K562 (cell line): ENCODE data around the gene PNPO. TPM values are rescaled to one million over a fixed set of nuclear protein-coding genes. Genes with fewer than 3 reads are reported as not detected.

ENCODE experiments used
- ATAC-seq: fragments of 200-7000 bp; cut with Tn5 transposase; 3 replicates; pipeline ENCODE4 v1.9.1; 2020; ENCODE audit warnings: moderate library complexity
- Bru-seq: library from RNA; stranded (reverse); fragments of 400-500 nt; gene quantifications from one replicate; lab custom pipeline; 2021; lab: Mats Ljungman, UMichigan
- BruChase-seq, 2 experiments: library from RNA; stranded (reverse); fragments of 400-500 nt; gene quantifications; one replicate each; lab custom pipeline; 2021; lab: Mats Ljungman, UMichigan
- BruUV-seq: library from RNA; stranded (reverse); fragments of 400-500 nt; replicated peaks from 2 replicates; lab custom pipeline; 2021; lab: Mats Ljungman, UMichigan
- CTCF ChIA-PET: fragments of 300-600 bp; formaldehyde crosslinking; extraction: SDS; loops from one replicate; lab custom pipeline; 2021; ENCODE audit warnings: low intra/inter-chr PET ratio; lab: Yijun Ruan, JAX
- POLR2A ChIA-PET: fragments of 300-600, 350-650 bp; sonication (Branson Sonifier 250); formaldehyde crosslinking; extraction: SDS; loops from one replicate; lab custom pipeline; 2021; ENCODE audit warnings: antibody characterized with exemption, inconsistent platforms; lab: Yijun Ruan, JAX
- DNase-seq, 4 experiments: peaks; one replicate each; pipeline versions ENCODE4 v3.0.0 to v3.0.0-alpha.2; 2011 to 2018; ENCODE audit warnings: low spot score in 3 of 4, mixed read lengths in 3 of 4; ENCODE audit errors: extremely low read depth in 1 of 4
- FAIRE-seq: peaks from 2 replicates; lab custom pipeline; 2011; peaks lifted over from hg19 to GRCh38; lab: Jason Lieb, UNC
- H2AFZ ChIP-seq: 2 replicates; pipeline ENCODE4 v1.6.0; 2011; ENCODE audit warnings: low read depth, low read length, control low read depth, inconsistent platforms
- H3K27ac ChIP-seq: fragments of 200-600 bp; 3 replicates; pipeline ENCODE4 v1.8.0; 2011; ENCODE audit warnings: low read depth, mild to moderate bottlenecking, control low read depth, inconsistent platforms, low read length, moderate library complexity, mixed read lengths; ENCODE audit errors: extremely low read depth
- H3K27me3 ChIP-seq, 2 experiments: fragments of 300-600 bp in 1 of 2; 2 replicates in 1 of 2; 3 replicates in 1 of 2; pipeline versions ENCODE4 v1.6.0 to v1.8.0; 2011; ENCODE audit warnings: inconsistent platforms in 2 of 2, low read length in 2 of 2, mild to moderate bottlenecking in 1 of 2, mixed read lengths in 1 of 2, moderate library complexity in 1 of 2; ENCODE audit not compliant: control insufficient read depth in 2 of 2, insufficient read depth in 2 of 2
- H3K36me3 ChIP-seq: fragments of 300-600 bp; 3 replicates; pipeline ENCODE4 v1.8.0; 2011; ENCODE audit warnings: mild to moderate bottlenecking, low read length, inconsistent platforms; ENCODE audit not compliant: control insufficient read depth, insufficient read depth
- H3K4me1 ChIP-seq, 2 experiments: fragments of 200-600 bp in 1 of 2; replicated peaks in 1 of 2; 2 replicates in 1 of 2; 3 replicates in 1 of 2; pipeline versions ENCODE4 v1.5.1 to v1.8.0; 2011; ENCODE audit warnings: inconsistent platforms in 2 of 2, low read length in 2 of 2, mild to moderate bottlenecking in 1 of 2, mixed read lengths in 1 of 2, moderate library complexity in 1 of 2; ENCODE audit not compliant: control insufficient read depth in 2 of 2, insufficient read depth in 2 of 2
- H3K4me2 ChIP-seq: 2 replicates; pipeline ENCODE4 v1.6.1; 2011; ENCODE audit warnings: low read length, control low read depth, inconsistent platforms, mixed read lengths; ENCODE audit not compliant: insufficient read depth
- H3K4me3 ChIP-seq: fragments of 200-600 bp; sonication (generic), shearing (Covaris generic); 2 replicates; pipeline ENCODE4 v1.5.1; 2016; ENCODE audit warnings: control low read depth, inconsistent platforms
- H3K79me2 ChIP-seq: fragments of 200-600 bp; 3 replicates; pipeline ENCODE4 v1.8.0; 2011; ENCODE audit warnings: low read length, inconsistent platforms; ENCODE audit not compliant: control insufficient read depth, insufficient read depth
- H3K9ac ChIP-seq, 2 experiments: 2 replicates each; pipeline versions ENCODE4 v1.6.0 to v1.6.1; 2011; ENCODE audit warnings: low read depth in 2 of 2, low read length in 2 of 2, control low read depth in 1 of 2, inconsistent platforms in 1 of 2, mild to moderate bottlenecking in 1 of 2, mixed read lengths in 1 of 2; ENCODE audit not compliant: insufficient read depth in 1 of 2
- H3K9me1 ChIP-seq: one replicate; pipeline ENCODE4 v1.6.0; 2011; ENCODE audit warnings: inconsistent platforms, mild to moderate bottlenecking, low read length, moderate library complexity; ENCODE audit not compliant: control insufficient read depth, insufficient read depth
- H3K9me3 ChIP-seq: replicated peaks from 2 replicates; pipeline ENCODE4 v1.5.1; 2011; ENCODE audit warnings: low read depth, low read length, inconsistent platforms; ENCODE audit not compliant: control insufficient read depth, insufficient read depth
- H4K20me1 ChIP-seq: replicated peaks from 2 replicates; pipeline ENCODE4 v1.6.1; 2011; ENCODE audit warnings: low read length, inconsistent platforms, mixed read lengths; ENCODE audit not compliant: control insufficient read depth, insufficient read depth
- ARID1B ChIP-seq: fragments of 450-650 bp; IDR thresholded peaks from 2 replicates; pipeline ENCODE4 v1.6.1; 2016; ENCODE audit warnings: antibody characterized with exemption, mild to moderate bottlenecking, inconsistent platforms
- GABPA ChIP-seq: fragments of 200-800 bp; sonication (Bioruptor generic); conservative IDR thresholded peaks from 2 replicates; pipeline ENCODE4 v1.6.1; 2016; ENCODE audit warnings: low read depth, missing genetic modification characterization, missing compliant biosample characterization
- MAZ ChIP-seq, 2 experiments: fragments of 450-650 bp in 1 of 2; sonication (generic) in 1 of 2; formaldehyde crosslinking; IDR thresholded peaks in 1 of 2; conservative IDR thresholded peaks in 1 of 2; 2 replicates each; pipeline versions ENCODE4 v1.4.0 to v1.5.0; 2020; ENCODE audit warnings: mild to moderate bottlenecking in 1 of 2, missing genetic modification reagents in 1 of 2
- NELFE ChIP-seq: IDR thresholded peaks from 2 replicates; pipeline ENCODE4 v1.6.1; 2011; ENCODE audit warnings: mild to moderate bottlenecking; ENCODE audit not compliant: insufficient read depth, insufficient read length
- POLR2G ChIP-seq: fragments of 200-400 bp; formaldehyde crosslinking; IDR thresholded peaks from 2 replicates; pipeline ENCODE4 v1.6.1; 2017; ENCODE audit warnings: low read depth, mild to moderate bottlenecking, antibody characterized with exemption, low read length, moderate library complexity
- SMAD4 ChIP-seq: fragments of 250-450 bp; sonication (Bioruptor Pico); conservative IDR thresholded peaks from 2 replicates; pipeline ENCODE4 v1.8.0; 2021; ENCODE audit warnings: inconsistent platforms, mild to moderate bottlenecking, moderate library complexity
- SREBF2 ChIP-seq: sonication (generic); formaldehyde crosslinking; IDR thresholded peaks from 2 replicates; pipeline ENCODE4 v1.4.0; 2020; ENCODE audit warnings: mild to moderate bottlenecking, missing genetic modification reagents
- STAT5A ChIP-seq: IDR thresholded peaks from 2 replicates; pipeline ENCODE4 v1.6.1; 2012; ENCODE audit warnings: low read length, inconsistent platforms, borderline replicate concordance
- ZKSCAN8 ChIP-seq: fragments of 200-800 bp; sonication (Bioruptor generic); IDR thresholded peaks from 2 replicates; pipeline ENCODE4 v1.6.1; 2016; ENCODE audit warnings: missing genetic modification characterization, missing compliant biosample characterization
- ZNF644 ChIP-seq: fragments of 200-800 bp; sonication (Bioruptor generic); IDR thresholded peaks from 2 replicates; pipeline ENCODE4 v1.6.1; 2016; ENCODE audit warnings: low read depth, missing genetic modification characterization, missing compliant biosample characterization
- WGBS: fragments of 100-300 bp; shearing (Covaris generic); methylation state at CpG from one replicate; pipeline ENCODE4 v1.1.6; 2016; ENCODE audit warnings: low coverage, mixed read lengths; ENCODE audit not compliant: insufficient coverage; ENCODE audit errors: missing lambda C conversion rate; 5-methylcytosine and 5-hydroxymethylcytosine counted together
- in situ Hi-C: fragments of 300-500 bp; cut with MboI; formaldehyde crosslinking; loops from 4 replicates; pipeline ENCODE4 v1.15.0; 2018; ENCODE audit warnings: inconsistent platforms, mixed read lengths
- intact Hi-C: fragments of 100-400 bp; cut with micrococcal nuclease; formaldehyde crosslinking; loops from 2 replicates; pipeline ENCODE4 v1.14.2; 2022
- long read RNA-seq, 3 experiments: library from polyadenylated mRNA in 2 of 3; library from RNA in 1 of 3; unstranded in 2 of 3; stranded (forward) in 1 of 3; transcript quantifications; one replicate each; pipeline ENCODE4 v2.0.0, GENCODE V29; 2019 to 2022
- polyA minus RNA-seq, 3 experiments: library from RNA; depleted of rRNA, polyadenylated mRNA; stranded (reverse); fragments of >200 nt; gene quantifications; 2 replicates each; pipeline ENCODE4 v1.2.3, GENCODE V29; 2011
- polyA plus RNA-seq, 8 experiments: library from polyadenylated mRNA; depleted of rRNA in 4 of 8; stranded (reverse) in 5 of 8; unstranded in 3 of 8; fragments of >200 nt; fragmentation: Nextera tagmentation in 2 of 8; fragmentation: Illumina TruSeq in 1 of 8; extraction: Ambion mirVana in 2 of 8; extraction: Trizol in 1 of 8; gene quantifications; 2 replicates each; pipeline versions ENCODE4 v1.2.1 to v1.2.3, GENCODE V29; 2011 to 2014; ENCODE audit warnings: inconsistent platforms in 1 of 8, missing spikeins in 1 of 8
- total RNA-seq, 7 experiments: library from RNA; depleted of rRNA in 6 of 7; stranded (reverse); fragments of >200 nt in 6 of 7; fragmentation: Illumina TruSeq in 2 of 7; extraction: Trizol in 2 of 7; gene quantifications; 2 replicates each; pipeline versions ENCODE4 v1.2.1 to v1.2.3, GENCODE V29; 2011 to 2021; ENCODE audit warnings: low replicate concordance in 1 of 7
- TF ChIP-seq, protein P1 (sequence below), 2 experiments: IDR thresholded peaks; 2 replicates each; pipeline ENCODE4 v1.6.1; 2011; ENCODE audit warnings: borderline replicate concordance in 1 of 2, control low read depth in 1 of 2, low read depth in 1 of 2, low read length in 1 of 2, mild to moderate bottlenecking in 1 of 2, mixed read lengths in 1 of 2, moderate library complexity in 1 of 2; ENCODE audit not compliant: insufficient read depth in 1 of 2, insufficient read length in 1 of 2, poor library complexity in 1 of 2, severe bottlenecking in 1 of 2; ENCODE audit errors: extremely low read depth in 1 of 2
- TF ChIP-seq, protein P2 (sequence below): sonication (generic); formaldehyde crosslinking; IDR thresholded peaks from 2 replicates; pipeline ENCODE4 v1.8.0; 2022; ENCODE audit warnings: missing genetic modification reagents, mild to moderate bottlenecking, borderline replicate concordance

The PNPO gene
- total RNA-seq (2011; cell fraction: chromatin; rRNA removed; ENCODE audit: low replicate concordance): 19.2 and 41.8 TPM in 2 replicates
- 21.8 and 24.3 TPM in 2 replicates for total RNA-seq (2011; cell fraction: nucleolus; rRNA removed)
- 31.2 and 41.6 TPM in 2 replicates for total RNA-seq (2011; cell fraction: nucleoplasm; rRNA removed)
- total RNA-seq (2014; rRNA removed): 25.5 and 30.9 TPM in 2 replicates
- total RNA-seq (2014; rRNA removed; fragmentation: Illumina TruSeq; extraction: Trizol): 27.4 and 27.7 TPM in 2 replicates
- 24.8 and 28.2 TPM in 2 replicates for total RNA-seq (2015; rRNA removed; fragmentation: Illumina TruSeq; extraction: Trizol)
- 39.0 and 41.5 TPM in 2 replicates for total RNA-seq (2021)
- polyA plus RNA-seq (2011; rRNA removed): 29.2 and 35.5 TPM in 2 replicates
- polyA plus RNA-seq (2011; cell fraction: cytosol; rRNA removed): 33.9 and 37.5 TPM in 2 replicates
- polyA plus RNA-seq (2011; cell fraction: nucleus; rRNA removed): 16.9 and 17.6 TPM in 2 replicates
- 10.9 and 17.5 TPM in 2 replicates for polyA plus RNA-seq (2012)
- 29.6 and 35.5 TPM in 2 replicates for polyA plus RNA-seq (2014; fragmentation: Illumina TruSeq; extraction: Trizol)
- polyA plus RNA-seq (2014; fragmentation: Nextera tagmentation; extraction: Ambion mirVana): 10 to 100 TPM; 16.6 to 23.1 TPM
- polyA plus RNA-seq (2014; rRNA removed): 23.4 and 24.9 TPM in 2 replicates
- 35.4 and 48.7 TPM in 2 replicates for polyA minus RNA-seq (2011; rRNA and poly(A)+ RNA removed)
- polyA minus RNA-seq (2011; cell fraction: cytosol; rRNA and poly(A)+ RNA removed): 21.9 and 29.9 TPM in 2 replicates
- polyA minus RNA-seq (2011; cell fraction: nucleus; rRNA and poly(A)+ RNA removed): 11.6 and 16.1 TPM in 2 replicates
- percentile 77 among the genes with signal in this experiment for Bru-seq, nascent RNA
- BruChase-seq, experiment 1, labeled RNA remaining after a 2-hour chase: percentile 70 among the genes with signal in this experiment
- percentile 70 among the genes with signal in this experiment for BruChase-seq, experiment 2, labeled RNA remaining after a 6-hour chase
- long read RNA-seq, experiment 1, transcript PNPO-217 (7 exons, 3,465 nt): major isoform, 50 of 75 reads
- long read RNA-seq, experiment 1, transcript PNPO-205 (7 exons, 696 nt): minor isoform, 11 of 75 reads
- long read RNA-seq, experiment 1, partial matches to known transcripts: 1 of 75 reads
- long read RNA-seq, experiment 1, other reads (novel, unspliced or antisense): 8 of 75 reads
- long read RNA-seq, experiment 2, transcript PNPO-217 (7 exons, 3,465 nt): major isoform, 5 of 6 reads
- long read RNA-seq, experiment 2, partial matches to known transcripts: 0 of 6 reads
- long read RNA-seq, experiment 2, other reads (novel, unspliced or antisense): 1 of 6 reads
- long read RNA-seq, experiment 3, transcript PNPO-217 (7 exons, 3,465 nt): major isoform, 11 of 18 reads
- long read RNA-seq, experiment 3, partial matches to known transcripts: 1 of 18 reads
- long read RNA-seq, experiment 3, other reads (novel, unspliced or antisense): 4 of 18 reads

DNA sequence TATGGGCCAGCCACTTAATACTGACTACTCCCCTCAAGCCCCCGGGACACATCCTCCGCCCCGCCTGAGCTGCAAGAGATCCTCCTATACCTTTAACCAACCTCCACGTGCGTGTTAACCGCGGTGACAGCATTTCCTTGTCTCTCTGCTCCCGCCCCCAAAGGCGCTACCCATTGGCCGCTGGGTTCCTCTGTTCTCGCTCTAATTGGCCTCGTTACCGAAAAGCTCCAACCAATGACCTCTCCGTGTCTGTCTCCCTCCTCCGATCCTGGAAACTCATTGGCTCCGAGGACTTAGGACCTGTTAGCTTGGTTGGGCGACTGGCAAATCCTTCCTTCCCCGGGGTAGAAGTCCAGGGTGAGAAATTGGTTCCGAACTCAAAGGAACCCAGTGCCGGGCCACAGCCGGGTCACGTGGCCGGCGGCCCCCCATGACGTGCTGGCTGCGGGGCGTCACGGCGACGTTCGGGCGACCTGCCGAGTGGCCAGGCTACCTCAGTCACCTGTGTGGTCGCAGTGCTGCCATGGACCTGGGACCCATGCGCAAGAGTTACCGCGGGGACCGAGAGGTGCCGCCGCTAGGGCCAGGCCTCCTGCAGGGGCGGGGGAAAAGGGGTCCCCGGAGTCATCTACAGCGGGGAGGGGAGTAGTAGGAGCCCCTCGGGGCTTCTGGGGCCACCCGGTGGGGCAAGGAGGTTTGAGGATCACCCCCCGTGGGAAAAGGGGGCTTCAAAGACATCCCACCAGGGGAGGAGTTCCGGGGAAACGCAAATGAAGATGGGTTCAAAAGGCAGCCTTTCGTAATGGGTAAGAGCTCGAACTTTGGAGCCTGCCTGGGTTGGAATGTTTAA lies at the start of gene PNPO:
Gene PNPO, plus strand, starts transcription at position 326 of the 850 bp plus-strand sequence. Its CDS starts 105 bp downstream, at position 431.
- H3K27ac ChIP-seq: peak within 1 kb of the TSS; percentile 84
- peaks cover 29 to 30% of the 10 kb centered on the region in 2 experiments; a peak in 4 of 5 replicates for H3K4me1 ChIP-seq
- H3K9ac ChIP-seq: peak within 1 kb of the TSS; percentile 85 to 94
- BruUV-seq: TSS peak; percentile 71
- no peaks in the 10 kb centered on the region for H3K9me1 ChIP-seq
- no peaks in the 10 kb centered on the region for H3K27me3 ChIP-seq
- H4K20me1 ChIP-seq: no peaks in the 10 kb centered on the region
- CTCF ChIA-PET: interaction anchor here (1.0 kb wide), 1 partner anchor 77 kb away, joined by 4 read pairs; no protein-coding TSS in a partner anchor
- intact Hi-C loops: no loop called here
- DNase-seq: peak; percentile 95 to 99 (median 96)
- peak within 1 kb of the TSS; percentile 84 for H2AFZ ChIP-seq
- POLR2A ChIA-PET: interaction anchor here (0.6 to 2.0 kb wide), 14 partner anchors 10 to 225 kb away, joined by 3 to 12 read pairs (median 3); partner anchors contain the start of genes CDK5RAP3 and SP2
- in situ Hi-C loops: no loop called here
- peak within 1 kb of the TSS; percentile 62 for H3K4me3 ChIP-seq
- peak within 1 kb of the TSS; percentile 94 for H3K4me2 ChIP-seq
- ATAC-seq: peak; percentile 98
- 1% methylated on average over 47 of the region's 50 CpGs for WGBS
- H3K79me2 ChIP-seq: peaks cover 29% of the 10 kb centered on the region
- no peaks in the 10 kb centered on the region for H3K9me3 ChIP-seq
- H3K36me3 ChIP-seq: peaks cover 36% of the 10 kb centered on the region
- peak; percentile 100 for FAIRE-seq
- TF ChIP-seq ARID1B (no peak), STAT5A (no peak), SMAD4 (CRISPR knock-in tag) (no peak), POLR2G (peak; percentile 91), SREBF2 (CRISPR knock-in tag) (peak; percentile 77; the same call in 1 of the 2 replicates), GABPA (tag) (peak; percentile 77), MAZ (CRISPR knock-in tag; conservative IDR thresholded peaks at IDR 0.05 in 1 of 2, IDR thresholded peaks at IDR 0.05 in 1 of 2) (peak; percentile 25 to 49; a peak in 2 of 4 replicates), ZKSCAN8 (CRISPR knock-in tag) (0 out of 2 replicates have a peak, but pooled peaks have one; percentile 30), NELFE (no peak), ZNF644 (tag) (no peak)
- TF ChIP-seq, protein P1, sequence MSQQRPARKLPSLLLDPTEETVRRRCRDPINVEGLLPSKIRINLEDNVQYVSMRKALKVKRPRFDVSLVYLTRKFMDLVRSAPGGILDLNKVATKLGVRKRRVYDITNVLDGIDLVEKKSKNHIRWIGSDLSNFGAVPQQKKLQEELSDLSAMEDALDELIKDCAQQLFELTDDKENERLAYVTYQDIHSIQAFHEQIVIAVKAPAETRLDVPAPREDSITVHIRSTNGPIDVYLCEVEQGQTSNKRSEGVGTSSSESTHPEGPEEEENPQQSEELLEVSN (IDR thresholded peaks at IDR 0.05; ENCODE audit: borderline replicate concordance in 1 of 2, extremely low read depth in 1 of 2, insufficient read depth in 1 of 2, insufficient read length in 1 of 2, low read depth in 1 of 2, low read length in 1 of 2, poor library complexity in 1 of 2, severe bottlenecking in 1 of 2): peak; percentile 97 to 98
- TF ChIP-seq, protein P2, sequence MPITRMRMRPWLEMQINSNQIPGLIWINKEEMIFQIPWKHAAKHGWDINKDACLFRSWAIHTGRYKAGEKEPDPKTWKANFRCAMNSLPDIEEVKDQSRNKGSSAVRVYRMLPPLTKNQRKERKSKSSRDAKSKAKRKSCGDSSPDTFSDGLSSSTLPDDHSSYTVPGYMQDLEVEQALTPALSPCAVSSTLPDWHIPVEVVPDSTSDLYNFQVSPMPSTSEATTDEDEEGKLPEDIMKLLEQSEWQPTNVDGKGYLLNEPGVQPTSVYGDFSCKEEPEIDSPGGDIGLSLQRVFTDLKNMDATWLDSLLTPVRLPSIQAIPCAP: no peak
